Measurements from ENCODE around the gene PRAME. TPM values are rescaled to one million over a fixed set of nuclear protein-coding genes. Genes with fewer than 3 reads are reported as not detected.

The PRAME gene
- total RNA-seq, 1 donor from 2014 or later = not detected

DNA sequence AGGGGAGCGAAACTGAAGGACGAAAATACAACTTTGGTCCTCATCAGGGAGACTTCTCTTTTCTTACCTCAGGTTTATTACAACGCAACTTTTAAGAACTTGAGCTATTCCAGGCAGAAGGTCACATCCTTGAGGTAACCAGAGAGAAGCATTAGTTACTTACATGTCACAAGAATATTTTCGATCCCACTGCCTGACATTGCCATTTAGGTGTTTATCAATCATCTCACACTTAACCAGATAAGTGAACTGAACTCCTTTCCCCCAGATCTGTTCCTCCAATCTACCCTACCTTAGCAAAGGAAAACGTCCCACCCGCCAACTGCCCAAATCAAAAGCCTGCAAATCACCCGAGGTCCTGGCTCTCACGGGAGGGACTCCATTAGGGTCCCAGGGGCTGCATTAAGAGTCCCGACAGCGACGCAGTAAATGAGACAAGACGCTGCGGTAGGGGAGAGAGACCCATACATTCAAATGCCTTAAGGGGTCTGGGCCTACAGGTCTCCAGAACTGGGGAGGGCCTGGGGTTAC lies 51.3 kb downstream of the PRAME start:
- H3K36me3 ChIP-seq (ENCODE audit: insufficient read depth, low read length) = peaks cover 6% of the 10 kb centered on the region
- no peaks in the 10 kb centered on the region for H4K20me1 ChIP-seq (ENCODE audit: insufficient read depth, low read length)
- no peak overlapping the region for H3K27ac ChIP-seq (ENCODE audit: low read depth, low read length)
- peak overlapping the region; percentile 74 for H3K4me3 ChIP-seq (ENCODE audit: insufficient read depth, low read depth, low read length)
- no peaks in the 10 kb centered on the region for H3K27me3 ChIP-seq (ENCODE audit: insufficient read depth, low read length)
- H3K4me3 Mint-ChIP-seq (ENCODE audit: unreplicated experiment) = peak overlapping the region; percentile 88
- DNase-seq (ENCODE audit: low read depth) (no peak), FAIRE-seq (no peak)
- H3K9me3 ChIP-seq (ENCODE audit: insufficient read depth, low read depth, low read length) = peaks cover 3% of the 10 kb centered on the region
- H3K9me3 Mint-ChIP-seq (ENCODE audit: unreplicated experiment) = peaks cover 5% of the 10 kb centered on the region
- peak overlapping the region; percentile 89 for H3K4me2 ChIP-seq (ENCODE audit: low read length)
- peak overlapping the region; percentile 84 for H3K9ac ChIP-seq (ENCODE audit: low read length)
- peaks cover 3% of the 10 kb centered on the region for H3K4me1 Mint-ChIP-seq (ENCODE audit: low read depth, unreplicated experiment)
- TF ChIP-seq CTCF (IDR thresholded peaks at IDR 0.05; ENCODE audit: insufficient read depth, low read depth, low read length) (no peak), EZH2 (IDR thresholded peaks at IDR 0.05; ENCODE audit: insufficient read depth, low read length) (no peak)
- peak overlapping the region; percentile 55 for H3K27ac Mint-ChIP-seq (ENCODE audit: unreplicated experiment)
- peak overlapping the region; percentile 97 for H2AFZ ChIP-seq (ENCODE audit: low read depth, low read length)
- H3K27me3 Mint-ChIP-seq (ENCODE audit: low read depth, unreplicated experiment) = peaks cover 13% of the 10 kb centered on the region
- peaks cover 3% of the 10 kb centered on the region for H3K4me1 ChIP-seq (ENCODE audit: insufficient read depth, low read length)
- peaks cover 11% of the 10 kb centered on the region for H3K36me3 Mint-ChIP-seq (ENCODE audit: low read depth, unreplicated experiment)
- no peaks in the 10 kb centered on the region for H3K79me2 ChIP-seq (ENCODE audit: insufficient read depth, low read length)

- TF ChIP-seq EZH2 (IDR thresholded peaks at IDR 0.05; ENCODE audit: insufficient read depth, low read length) (no peak), CTCF (IDR thresholded peaks at IDR 0.05; ENCODE audit: insufficient read depth, low read depth, low read length) (no peak)
- Mint-ChIP-seq H3K9me3 (ENCODE audit: unreplicated experiment) (peaks cover 5% of the 10 kb centered on the region), H3K4me1 (ENCODE audit: low read depth, unreplicated experiment) (peaks cover 3% of the 10 kb centered on the region), H3K27ac (ENCODE audit: unreplicated experiment) (no peak overlapping the region), H3K4me3 (ENCODE audit: unreplicated experiment) (no peak overlapping the region), H3K36me3 (ENCODE audit: low read depth, unreplicated experiment) (peaks cover 11% of the 10 kb centered on the region), H3K27me3 (ENCODE audit: low read depth, unreplicated experiment) (peaks cover 4% of the 10 kb centered on the region)
- H3K36me3 ChIP-seq (ENCODE audit: insufficient read depth, low read length) = peaks cover 6% of the 10 kb centered on the region
- DNase-seq (ENCODE audit: low read depth) (no peak), FAIRE-seq (no peak)
- H2AFZ ChIP-seq (ENCODE audit: low read depth, low read length) = no peak overlapping the region
- no peaks in the 10 kb centered on the region for H3K27me3 ChIP-seq (ENCODE audit: insufficient read depth, low read length)
- H3K9ac ChIP-seq (ENCODE audit: low read length) = no peak overlapping the region
- no peak overlapping the region for H3K27ac ChIP-seq (ENCODE audit: low read depth, low read length)
- H3K4me1 ChIP-seq (ENCODE audit: insufficient read depth, low read length) = peaks cover 3% of the 10 kb centered on the region
- no peaks in the 10 kb centered on the region for H3K79me2 ChIP-seq (ENCODE audit: insufficient read depth, low read length)
- H3K4me2 ChIP-seq (ENCODE audit: low read length) = no peak overlapping the region
- H3K4me3 ChIP-seq (ENCODE audit: insufficient read depth, low read depth, low read length) = no peak overlapping the region
- peaks cover 3% of the 10 kb centered on the region for H3K9me3 ChIP-seq (ENCODE audit: insufficient read depth, low read depth, low read length)
- H4K20me1 ChIP-seq (ENCODE audit: insufficient read depth, low read length) = no peaks in the 10 kb centered on the region
Measured at GRCh38 chr22:22506736-22507135, 52.3 kb downstream of the PRAME start.

- H3K4me2 ChIP-seq (ENCODE audit: low read length) = no peak overlapping the region
- no peak for FAIRE-seq
Measured at GRCh38 chr22:22498267-22498666, 60.8 kb downstream of the PRAME start.

More at GRCh38 chr22:22498267-22498666, 60.8 kb downstream of the PRAME start:
- Histone ChIP-seq H3K4me1 (ENCODE audit: insufficient read depth, low read length) (no peaks in the 10 kb centered on the region), H3K9me3 (ENCODE audit: insufficient read depth, low read depth, low read length) (no peaks in the 10 kb centered on the region), H3K79me2 (ENCODE audit: insufficient read depth, low read length) (no peaks in the 10 kb centered on the region), H3K4me3 (ENCODE audit: insufficient read depth, low read depth, low read length) (no peak overlapping the region), H3K36me3 (ENCODE audit: insufficient read depth, low read length) (peaks cover 4% of the 10 kb centered on the region), H4K20me1 (ENCODE audit: insufficient read depth, low read length) (no peaks in the 10 kb centered on the region), H3K9ac (ENCODE audit: low read length) (no peak overlapping the region), H3K27ac (ENCODE audit: low read depth, low read length) (no peak overlapping the region), H3K27me3 (ENCODE audit: insufficient read depth, low read length) (no peaks in the 10 kb centered on the region), H2AFZ (ENCODE audit: low read depth, low read length) (no peak overlapping the region)
- TF ChIP-seq EZH2 (IDR thresholded peaks at IDR 0.05; ENCODE audit: insufficient read depth, low read length) (no peak), CTCF (IDR thresholded peaks at IDR 0.05; ENCODE audit: insufficient read depth, low read depth, low read length) (no peak)
- no peaks in the 10 kb centered on the region for H3K4me1 Mint-ChIP-seq (ENCODE audit: low read depth, unreplicated experiment)
- no peak for DNase-seq (ENCODE audit: low read depth)
- no peaks in the 10 kb centered on the region for H3K27me3 Mint-ChIP-seq (ENCODE audit: low read depth, unreplicated experiment)
- H3K9me3 Mint-ChIP-seq (ENCODE audit: unreplicated experiment) = peaks cover 2% of the 10 kb centered on the region
- no peak overlapping the region for H3K27ac Mint-ChIP-seq (ENCODE audit: unreplicated experiment)
- no peak overlapping the region for H3K4me3 Mint-ChIP-seq (ENCODE audit: unreplicated experiment)
- H3K36me3 Mint-ChIP-seq (ENCODE audit: low read depth, unreplicated experiment) = no peaks in the 10 kb centered on the region

Data from astrocyte (in vitro differentiated cells and primary cell).